ENCODE results near the gene SMCO2.
"Not testable (repeated sequence)": the region's sequence is repeated elsewhere in the genome, so short reads cannot be mapped to it uniquely, and the experiment has no call there.

The SMCO2 gene

GRCh38 chr12:27527512-27527911, 81.0 kb downstream of the SMCO2 start:
- DNase-seq (ENCODE audit: low spot score), result no peak

- no peak for DNase-seq (ENCODE audit: low spot score)
Observed at GRCh38 chr12:27528788-27529187, 82.3 kb downstream of the SMCO2 start.

GRCh38 chr12:27530157-27530922, 83.8 kb downstream of the SMCO2 start:
- DNase-seq (ENCODE audit: low spot score), result no peak

GRCh38 chr12:27531896-27532295, 85.4 kb downstream of the SMCO2 start:
- no peak for DNase-seq (ENCODE audit: low spot score)

GRCh38 chr12:27534060-27534764, 87.7 kb downstream of the SMCO2 start:
- DNase-seq (ENCODE audit: low spot score), result no peak

- no peak for DNase-seq (ENCODE audit: low spot score)
Observed at GRCh38 chr12:27534765-27535161, 88.2 kb downstream of the SMCO2 start.

- DNase-seq (ENCODE audit: low spot score), result no peak
Observed at GRCh38 chr12:27535318-27535717, 88.8 kb downstream of the SMCO2 start.

- peak; percentile 51 for DNase-seq (ENCODE audit: low spot score)
Observed at GRCh38 chr12:27537855-27538675, 91.5 kb downstream of the SMCO2 start.

- DNase-seq (ENCODE audit: low spot score), result no peak
Observed at GRCh38 chr12:27539191-27539631, 92.7 kb downstream of the SMCO2 start.

GRCh38 chr12:27541031-27541719, 94.6 kb downstream of the SMCO2 start:
- no peak for DNase-seq (ENCODE audit: low spot score)

GRCh38 chr12:27542628-27543027, 96.1 kb downstream of the SMCO2 start:
- DNase-seq (ENCODE audit: low spot score), result peak; percentile 57

- not testable (repeated sequence) for DNase-seq (ENCODE audit: low spot score)
Observed at GRCh38 chr12:27544858-27545257, 98.3 kb downstream of the SMCO2 start.

- no peak for DNase-seq (ENCODE audit: low spot score)
Observed at GRCh38 chr12:27545665-27546064, 99.1 kb downstream of the SMCO2 start.

- DNase-seq (ENCODE audit: low spot score), result no peak
Observed at GRCh38 chr12:27547592-27547991, 101.1 kb downstream of the SMCO2 start.

GRCh38 chr12:27548301-27549199, 102.0 kb downstream of the SMCO2 start:
- DNase-seq (ENCODE audit: low spot score), result no peak

GRCh38 chr12:27549236-27549800, 102.8 kb downstream of the SMCO2 start:
- peak; percentile 61 for DNase-seq (ENCODE audit: low spot score)

- peak; percentile 84 for DNase-seq (ENCODE audit: low spot score)
Observed at GRCh38 chr12:27549801-27550652, 103.5 kb downstream of the SMCO2 start.

- DNase-seq (ENCODE audit: low spot score), result no peak
Observed at GRCh38 chr12:27550653-27550975, 104.1 kb downstream of the SMCO2 start.

- DNase-seq (ENCODE audit: low spot score), result no peak
Observed at GRCh38 chr12:27551172-27551840, 104.8 kb downstream of the SMCO2 start.
